DOHH2 (cell line): Measurements from ENCODE around the gene SH2D4B.

ENCODE experiments used
- H3F3A ChIP-seq: fragments of 200-600 bp; sonication (generic), shearing (Covaris generic); 2 replicates; pipeline ENCODE4 v1.6.0; 2016; ENCODE audit warnings: antibody characterized with exemption, mild to moderate bottlenecking; ENCODE audit not compliant: control insufficient read depth, insufficient read depth
- H3K27ac ChIP-seq: fragments of 200-600 bp; sonication (generic); 2 replicates; pipeline ENCODE4 v1.5.1; 2014; ENCODE audit warnings: low read depth, mild to moderate bottlenecking, low read length, moderate library complexity
- H3K27me3 ChIP-seq: fragments of 200-600 bp; sonication (generic); 2 replicates; pipeline ENCODE4 v1.6.1; 2014; ENCODE audit warnings: mild to moderate bottlenecking, low read length, mixed read lengths; ENCODE audit not compliant: control insufficient read depth
- H3K36me3 ChIP-seq: fragments of 200-600 bp; sonication (generic); 2 replicates; pipeline ENCODE4 v1.6.1; 2014; ENCODE audit warnings: mild to moderate bottlenecking, low read length, moderate library complexity, mixed read lengths; ENCODE audit not compliant: control insufficient read depth
- H3K4me1 ChIP-seq: fragments of 200-600 bp; sonication (generic); 2 replicates; pipeline ENCODE4 v1.6.1; 2014; ENCODE audit warnings: mild to moderate bottlenecking, low read length, mixed read lengths; ENCODE audit not compliant: control insufficient read depth
- H3K4me2 ChIP-seq: fragments of 200-600 bp; sonication (generic); 2 replicates; pipeline ENCODE4 v1.6.0; 2014; ENCODE audit warnings: mild to moderate bottlenecking, low read length, moderate library complexity
- H3K4me3 ChIP-seq: fragments of 200-600 bp; sonication (generic); 2 replicates; pipeline ENCODE4 v1.5.1; 2014; ENCODE audit warnings: mild to moderate bottlenecking, low read length, mixed read lengths
- H3K79me2 ChIP-seq: fragments of 200-600 bp; sonication (generic); 2 replicates; pipeline ENCODE4 v1.6.1; 2014; ENCODE audit warnings: mild to moderate bottlenecking, low read length, mixed read lengths; ENCODE audit not compliant: control insufficient read depth
- H3K9me2 ChIP-seq: fragments of 200-600 bp; sonication (generic); replicated peaks from 2 replicates; pipeline ENCODE4 v1.6.1; 2014; ENCODE audit warnings: mild to moderate bottlenecking, low read length, mixed read lengths; ENCODE audit not compliant: control insufficient read depth
- H3K9me3 ChIP-seq: fragments of 200-600 bp; sonication (generic); 2 replicates; pipeline ENCODE4 v1.6.1; 2014; ENCODE audit warnings: antibody characterized with exemption, low read length, mixed read lengths; ENCODE audit not compliant: control insufficient read depth, insufficient read depth
- H4K20me1 ChIP-seq: fragments of 200-600 bp; sonication (generic); 2 replicates; pipeline ENCODE4 v1.6.0; 2014; ENCODE audit warnings: low read depth, mild to moderate bottlenecking, antibody characterized with exemption, low read length, moderate library complexity; ENCODE audit not compliant: control insufficient read depth, insufficient read depth
- EZH2phosphoT487 ChIP-seq: fragments of 200-600 bp; sonication (generic); IDR thresholded peaks from 2 replicates; pipeline ENCODE4 v1.6.1; 2017; ENCODE audit warnings: borderline replicate concordance, mild to moderate bottlenecking, antibody characterized with exemption, low read length, moderate library complexity, mixed read lengths
- TF ChIP-seq, protein P1 (sequence below): fragments of 200-600 bp; sonication (generic); IDR thresholded peaks from one replicate; pipeline ENCODE4 v1.5.1; 2014; ENCODE audit warnings: antibody characterized with exemption, mild to moderate bottlenecking, low read depth, low read length; ENCODE audit not compliant: poor library complexity, severe bottlenecking

Gene SH2D4B

DNA sequence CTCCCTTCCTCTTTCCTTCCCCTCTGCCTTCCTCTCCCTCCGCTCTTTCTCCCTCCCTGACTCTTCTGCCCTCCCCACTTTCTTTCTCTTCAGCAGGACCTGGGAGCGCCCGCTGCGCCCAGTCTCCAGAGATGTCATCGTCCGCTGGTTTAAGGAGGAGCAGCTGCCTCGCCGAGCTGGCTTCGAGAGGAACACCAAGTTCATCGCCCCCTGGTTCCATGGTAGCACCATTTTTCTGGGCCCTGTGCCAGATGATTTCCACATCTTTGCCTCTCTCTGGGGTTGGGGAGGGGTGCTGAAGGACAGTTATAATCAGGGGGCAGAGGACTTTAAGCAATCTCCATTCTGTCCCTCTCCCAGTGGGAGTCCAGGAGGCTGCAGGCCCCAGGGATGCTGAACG, 71.6 kb downstream of the SH2D4B start:
- H3K4me2 ChIP-seq: no peak overlapping the region
- H3K9me2 ChIP-seq: no peaks in the 10 kb centered on the region
- H3K79me2 ChIP-seq: no peaks in the 10 kb centered on the region
- no peaks in the 10 kb centered on the region for H4K20me1 ChIP-seq
- no peak overlapping the region for H3K4me3 ChIP-seq
- H3K4me1 ChIP-seq: no peaks in the 10 kb centered on the region
- TF ChIP-seq EZH2phosphoT487: no peak
- TF ChIP-seq, protein P1, sequence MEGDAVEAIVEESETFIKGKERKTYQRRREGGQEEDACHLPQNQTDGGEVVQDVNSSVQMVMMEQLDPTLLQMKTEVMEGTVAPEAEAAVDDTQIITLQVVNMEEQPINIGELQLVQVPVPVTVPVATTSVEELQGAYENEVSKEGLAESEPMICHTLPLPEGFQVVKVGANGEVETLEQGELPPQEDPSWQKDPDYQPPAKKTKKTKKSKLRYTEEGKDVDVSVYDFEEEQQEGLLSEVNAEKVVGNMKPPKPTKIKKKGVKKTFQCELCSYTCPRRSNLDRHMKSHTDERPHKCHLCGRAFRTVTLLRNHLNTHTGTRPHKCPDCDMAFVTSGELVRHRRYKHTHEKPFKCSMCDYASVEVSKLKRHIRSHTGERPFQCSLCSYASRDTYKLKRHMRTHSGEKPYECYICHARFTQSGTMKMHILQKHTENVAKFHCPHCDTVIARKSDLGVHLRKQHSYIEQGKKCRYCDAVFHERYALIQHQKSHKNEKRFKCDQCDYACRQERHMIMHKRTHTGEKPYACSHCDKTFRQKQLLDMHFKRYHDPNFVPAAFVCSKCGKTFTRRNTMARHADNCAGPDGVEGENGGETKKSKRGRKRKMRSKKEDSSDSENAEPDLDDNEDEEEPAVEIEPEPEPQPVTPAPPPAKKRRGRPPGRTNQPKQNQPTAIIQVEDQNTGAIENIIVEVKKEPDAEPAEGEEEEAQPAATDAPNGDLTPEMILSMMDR: no peak
- H3K36me3 ChIP-seq: no peaks in the 10 kb centered on the region
- H3K9me3 ChIP-seq: no peaks in the 10 kb centered on the region
- no peak overlapping the region for H3K27ac ChIP-seq
- H3F3A ChIP-seq: no peaks in the 10 kb centered on the region
- H3K27me3 ChIP-seq: peaks cover 4% of the 10 kb centered on the region

DNA sequence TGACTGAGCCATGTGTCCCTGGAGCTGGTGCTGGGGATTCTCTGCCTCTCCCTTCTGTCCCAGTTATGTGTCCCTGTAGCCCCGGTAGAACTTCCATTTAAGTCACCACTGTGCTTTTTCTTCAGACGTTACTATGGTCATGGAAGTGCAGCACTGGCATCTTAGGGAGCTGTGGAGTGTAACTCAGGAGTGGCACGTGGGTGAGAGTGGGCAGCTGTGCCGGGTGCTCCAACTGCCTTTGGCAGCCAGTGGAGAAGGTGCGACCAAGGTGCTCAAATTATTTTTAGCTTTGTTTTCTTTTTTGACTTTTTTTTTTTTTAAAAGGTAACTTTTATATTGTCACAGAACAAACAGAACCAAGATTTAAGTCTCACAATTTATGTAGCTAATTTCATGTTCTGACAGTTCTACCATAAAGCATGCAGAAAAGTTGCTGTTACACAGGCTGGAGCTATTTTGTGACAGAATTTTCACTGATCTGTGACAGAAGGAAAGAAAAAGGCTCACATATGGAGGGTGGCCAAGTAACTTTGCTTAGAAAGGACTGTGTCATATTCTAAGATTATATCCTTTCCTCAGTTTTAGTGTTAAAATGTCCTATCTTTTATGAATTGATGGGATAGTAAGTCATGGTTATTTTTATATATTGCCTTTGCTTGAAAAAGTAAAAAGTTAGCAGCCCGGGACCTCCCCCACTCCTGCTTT, 73.9 kb downstream of the SH2D4B start:
- Histone ChIP-seq H3K4me1 (no peaks in the 10 kb centered on the region), H4K20me1 (no peaks in the 10 kb centered on the region), H3K9me3 (no peaks in the 10 kb centered on the region)

DNA sequence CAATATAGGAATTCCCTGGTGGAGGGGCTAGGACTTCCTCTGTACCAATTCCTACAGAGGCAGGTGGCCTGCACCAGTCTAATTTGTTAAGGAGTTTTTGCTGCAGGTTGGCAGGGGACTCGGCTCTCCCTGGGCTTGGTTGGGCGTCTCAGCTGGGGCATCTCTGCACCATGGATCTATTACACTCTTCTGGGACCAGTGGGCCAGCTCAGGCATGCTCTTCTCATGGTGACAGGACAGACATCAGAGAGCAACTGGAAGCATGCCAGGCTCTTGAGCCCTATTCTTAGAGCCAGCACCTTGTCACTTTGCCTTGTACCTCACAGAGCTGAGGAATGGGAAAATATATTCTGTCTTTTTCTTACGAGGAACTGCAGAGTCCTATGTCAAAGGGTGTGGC, 74.6 kb downstream of the SH2D4B start:
- no peaks in the 10 kb centered on the region for H3F3A ChIP-seq
- no peaks in the 10 kb centered on the region for H3K9me2 ChIP-seq
- no peak overlapping the region for H3K27ac ChIP-seq
- H3K4me2 ChIP-seq: no peak overlapping the region
- H3K79me2 ChIP-seq: no peaks in the 10 kb centered on the region
- H3K4me1 ChIP-seq: no peaks in the 10 kb centered on the region
- TF ChIP-seq EZH2phosphoT487: no peak
- no peaks in the 10 kb centered on the region for H4K20me1 ChIP-seq
- no peaks in the 10 kb centered on the region for H3K9me3 ChIP-seq
- no peak overlapping the region for H3K4me3 ChIP-seq
- H3K27me3 ChIP-seq: peaks cover 4% of the 10 kb centered on the region
- H3K36me3 ChIP-seq: no peaks in the 10 kb centered on the region

More for the DNA sequence above, 73.9 kb downstream of the SH2D4B start:
- Histone ChIP-seq H3K4me3 (no peak overlapping the region), H3K27me3 (peaks cover 4% of the 10 kb centered on the region), H3K36me3 (no peaks in the 10 kb centered on the region), H3K79me2 (no peaks in the 10 kb centered on the region), H3K27ac (no peak overlapping the region), H3F3A (no peaks in the 10 kb centered on the region), H3K9me2 (no peaks in the 10 kb centered on the region), H3K4me2 (no peak overlapping the region)
- TF ChIP-seq, protein P1: no peak
- no peak for TF ChIP-seq EZH2phosphoT487

DNA sequence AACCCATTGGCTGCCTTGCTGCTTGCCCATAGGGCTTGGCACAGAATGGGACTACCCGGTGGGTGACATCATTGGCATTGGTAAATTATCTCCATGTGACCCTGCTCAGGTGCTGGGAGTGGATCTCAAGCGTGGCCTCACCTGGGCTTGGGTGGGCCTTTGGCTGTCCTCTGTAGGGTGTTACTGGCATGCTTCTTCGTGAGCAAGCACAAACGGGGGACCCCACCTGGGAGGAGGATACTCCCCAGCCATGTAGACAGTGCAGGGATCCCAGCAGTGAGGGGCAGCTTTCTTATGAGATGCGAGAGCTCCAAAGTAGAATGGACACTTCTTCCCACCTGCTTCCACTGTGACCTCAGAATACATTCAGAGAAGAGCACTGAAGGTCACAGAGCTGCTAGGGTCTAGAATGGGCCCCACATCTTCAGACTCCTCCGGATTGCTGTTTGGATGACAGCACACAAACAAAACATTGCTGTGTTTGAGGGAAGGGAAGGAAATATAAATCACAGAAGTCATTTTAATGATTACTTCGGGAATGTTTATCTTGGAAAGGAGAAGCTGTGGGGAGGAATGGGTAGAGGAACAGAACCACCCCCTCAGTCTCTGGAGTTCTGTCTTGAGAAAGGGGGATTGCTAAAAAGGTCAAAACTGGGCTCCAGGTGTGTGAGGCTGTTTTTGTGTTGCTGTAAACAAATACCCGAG, 75.9 kb downstream of the SH2D4B start:
- no peaks in the 10 kb centered on the region for H3K79me2 ChIP-seq
- H4K20me1 ChIP-seq: no peaks in the 10 kb centered on the region
- no peaks in the 10 kb centered on the region for H3K36me3 ChIP-seq
- H3K4me3 ChIP-seq: no peak overlapping the region
- no peak overlapping the region for H3K4me2 ChIP-seq
- H3K27me3 ChIP-seq: peaks cover 4% of the 10 kb centered on the region
- TF ChIP-seq EZH2phosphoT487: no peak
- TF ChIP-seq, protein P1: no peak
- no peaks in the 10 kb centered on the region for H3K9me3 ChIP-seq
- H3K27ac ChIP-seq: no peak overlapping the region
- no peaks in the 10 kb centered on the region for H3K4me1 ChIP-seq
- no peaks in the 10 kb centered on the region for H3K9me2 ChIP-seq
- no peaks in the 10 kb centered on the region for H3F3A ChIP-seq
